GM12872 (cell line): ENCODE data around the gene ANTXR2.

Experiments used
- TF ChIP-seq, protein P1 (sequence below): IDR thresholded peaks from 3 replicates; pipeline ENCODE4 v1.5.1; 2011; ENCODE audit warnings: low read depth, mild to moderate bottlenecking, low read length, moderate library complexity; ENCODE audit not compliant: insufficient read depth

Gene ANTXR2

DNA sequence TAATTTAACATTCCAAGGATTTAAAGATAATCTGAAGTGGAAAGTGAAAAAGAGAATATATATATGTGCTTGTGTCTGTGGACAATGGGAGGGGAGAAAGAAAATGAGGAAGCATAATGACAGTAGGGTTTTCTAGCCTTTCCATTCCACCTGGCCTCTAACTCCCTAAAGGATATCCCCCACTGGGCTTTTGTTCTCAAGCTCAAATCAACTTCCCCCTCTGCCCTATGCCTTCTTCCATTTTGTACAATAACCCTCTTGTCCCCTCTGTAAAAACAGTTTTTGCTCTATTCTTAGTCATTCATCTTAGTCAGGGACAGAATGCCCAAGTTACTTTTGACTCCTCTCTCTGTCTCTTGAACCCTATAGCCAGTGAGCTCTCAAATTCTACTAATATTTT, 23.6 kb downstream of the ANTXR2 start:
- TF ChIP-seq, protein P1, sequence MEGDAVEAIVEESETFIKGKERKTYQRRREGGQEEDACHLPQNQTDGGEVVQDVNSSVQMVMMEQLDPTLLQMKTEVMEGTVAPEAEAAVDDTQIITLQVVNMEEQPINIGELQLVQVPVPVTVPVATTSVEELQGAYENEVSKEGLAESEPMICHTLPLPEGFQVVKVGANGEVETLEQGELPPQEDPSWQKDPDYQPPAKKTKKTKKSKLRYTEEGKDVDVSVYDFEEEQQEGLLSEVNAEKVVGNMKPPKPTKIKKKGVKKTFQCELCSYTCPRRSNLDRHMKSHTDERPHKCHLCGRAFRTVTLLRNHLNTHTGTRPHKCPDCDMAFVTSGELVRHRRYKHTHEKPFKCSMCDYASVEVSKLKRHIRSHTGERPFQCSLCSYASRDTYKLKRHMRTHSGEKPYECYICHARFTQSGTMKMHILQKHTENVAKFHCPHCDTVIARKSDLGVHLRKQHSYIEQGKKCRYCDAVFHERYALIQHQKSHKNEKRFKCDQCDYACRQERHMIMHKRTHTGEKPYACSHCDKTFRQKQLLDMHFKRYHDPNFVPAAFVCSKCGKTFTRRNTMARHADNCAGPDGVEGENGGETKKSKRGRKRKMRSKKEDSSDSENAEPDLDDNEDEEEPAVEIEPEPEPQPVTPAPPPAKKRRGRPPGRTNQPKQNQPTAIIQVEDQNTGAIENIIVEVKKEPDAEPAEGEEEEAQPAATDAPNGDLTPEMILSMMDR, result no peak

DNA sequence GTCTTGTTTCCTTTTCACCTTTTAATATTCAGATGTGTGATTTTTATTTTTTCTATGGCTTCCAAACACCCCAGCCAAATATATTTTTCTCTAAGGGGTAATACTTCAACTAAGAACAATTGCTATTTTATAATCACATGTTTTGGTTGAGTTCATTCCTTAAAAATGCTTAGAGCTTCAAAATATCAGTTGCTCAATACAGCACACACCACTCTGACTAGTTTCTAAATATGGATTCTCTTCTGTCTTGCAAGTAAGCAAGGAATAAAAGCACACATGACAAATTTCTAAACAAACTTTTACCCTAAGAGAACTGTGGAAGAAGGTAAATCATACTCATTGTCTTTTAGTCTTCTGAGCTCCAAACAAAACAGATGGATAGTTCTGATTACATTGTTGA, 27.2 kb downstream of the ANTXR2 start:
- TF ChIP-seq, protein P1, result no peak

DNA sequence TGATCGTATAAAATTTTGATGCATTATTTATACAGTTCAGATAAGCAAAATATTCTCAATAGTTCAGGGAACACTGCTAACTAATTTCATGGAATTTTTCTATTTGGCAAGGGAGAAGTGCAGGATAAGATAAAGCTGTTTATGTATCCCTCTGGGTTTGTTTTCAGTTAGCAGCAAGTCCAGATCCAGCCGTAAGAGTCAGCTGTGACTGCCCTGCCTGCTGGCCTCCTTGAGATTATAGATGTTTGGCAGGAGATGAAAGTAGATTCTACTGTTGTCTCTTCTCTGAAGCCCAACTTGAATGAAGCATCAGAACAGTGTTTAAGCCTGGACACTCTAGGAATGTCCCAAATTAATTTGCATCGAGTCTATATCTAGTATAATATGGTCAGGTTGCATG, 29.5 kb downstream of the ANTXR2 start:
- TF ChIP-seq, protein P1, result no peak

DNA sequence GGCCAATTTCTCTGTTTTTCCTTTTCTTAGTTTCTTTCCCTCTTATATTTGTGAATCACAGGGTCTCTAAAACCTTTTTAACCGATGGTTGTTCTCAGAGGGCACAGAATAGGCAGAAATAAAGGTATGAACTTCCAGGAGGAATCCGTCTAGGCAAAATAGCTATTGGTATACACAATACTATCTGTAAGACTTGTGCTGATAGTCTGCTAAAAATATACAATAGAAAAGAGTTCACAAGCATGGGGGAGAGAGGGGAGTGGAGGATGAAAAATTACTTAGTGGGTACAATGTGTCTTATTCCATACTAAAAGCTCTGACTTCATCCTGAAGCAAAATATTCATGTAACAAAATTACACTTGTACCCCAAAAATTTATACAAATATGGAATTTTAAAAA, 30.2 kb downstream of the ANTXR2 start:
- TF ChIP-seq, protein P1, result no peak

DNA sequence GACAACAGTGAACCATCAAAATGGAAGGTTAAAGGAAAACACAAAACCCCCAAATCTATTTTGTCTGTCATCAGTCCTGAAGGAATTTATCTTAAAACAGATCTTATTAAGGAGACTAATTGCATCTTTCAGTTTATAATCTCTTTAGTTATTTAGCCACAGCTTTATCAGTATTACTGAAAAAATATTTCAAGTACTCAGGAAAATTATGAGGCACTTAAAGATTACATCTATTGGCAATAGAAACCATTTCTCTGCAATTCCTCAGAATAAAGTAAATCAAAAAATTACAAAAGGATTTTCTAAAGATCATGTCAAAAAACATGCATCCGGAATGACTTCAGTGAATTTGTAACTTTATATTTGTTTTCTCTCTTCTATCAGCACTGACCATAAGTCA, 35.2 kb downstream of the ANTXR2 start:
- TF ChIP-seq, protein P1, result no peak

DNA sequence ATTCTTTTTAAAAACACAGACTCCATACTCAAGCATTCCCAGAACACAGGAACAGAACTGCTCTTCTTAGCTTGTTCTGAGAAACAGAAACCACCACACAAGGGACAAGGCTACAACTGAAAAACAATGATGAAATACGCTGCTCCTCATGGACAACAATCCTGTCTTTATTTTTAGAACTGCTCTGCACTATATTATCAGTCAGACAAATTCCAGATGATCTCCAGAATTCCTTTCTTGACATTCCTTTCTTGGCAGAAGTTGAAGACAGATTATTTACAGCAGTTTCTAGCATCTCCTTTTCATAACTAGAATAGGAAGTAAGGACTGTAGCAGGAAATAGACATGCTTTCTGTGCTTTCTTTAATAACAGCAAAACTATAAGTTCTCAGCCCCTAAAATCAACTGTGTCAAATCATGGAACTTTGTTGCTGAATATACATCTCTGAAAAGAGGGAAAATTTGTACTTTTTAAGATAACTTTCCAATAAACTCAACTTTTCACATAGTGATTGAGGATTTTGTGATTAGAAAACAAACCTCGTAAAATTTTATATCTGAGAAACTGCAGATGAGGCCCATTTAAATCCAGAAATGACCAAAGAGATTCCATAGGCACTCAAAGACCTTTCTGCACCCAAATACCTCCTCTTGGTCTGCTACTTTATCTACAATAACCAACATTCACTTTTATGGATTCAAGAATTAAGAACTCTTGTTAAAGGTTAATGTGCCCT, 35.9 kb downstream of the ANTXR2 start:
- TF ChIP-seq, protein P1, result no peak

DNA sequence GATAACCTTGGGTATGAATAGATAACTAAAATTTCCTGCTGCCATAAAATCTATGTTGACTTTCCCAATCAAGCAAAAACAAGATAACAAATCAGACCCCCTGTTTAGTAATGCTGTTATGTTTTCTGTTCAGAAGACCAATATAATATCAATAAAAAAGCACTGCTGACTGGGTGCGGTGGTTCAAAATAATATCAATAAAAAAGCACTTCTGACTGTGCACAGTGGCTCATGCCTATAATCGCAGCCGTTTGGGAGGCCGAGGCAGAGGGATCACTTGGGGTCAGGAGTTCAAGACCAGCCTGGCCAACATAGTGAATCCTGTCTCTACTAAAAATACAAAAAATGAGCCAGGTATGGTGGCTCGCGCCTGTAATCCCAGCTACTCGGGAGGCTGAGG, 36.7 kb downstream of the ANTXR2 start:
- TF ChIP-seq, protein P1, result no peak
